Stomach (tissue), 4 donors: Measurements from ENCODE around the gene FTO.

ENCODE experiments used
- POLR2AphosphoS5 ChIP-seq, 3 donors: sonication (generic); formaldehyde crosslinking; IDR thresholded peaks; one replicate each; pipeline ENCODE4 v1.6.1; 2016; ENCODE audit warnings: antibody characterized with exemption in 3 of 3
- TF ChIP-seq, protein P1 (sequence below), 7 experiments: fragments of 450-650 bp in 4 of 7; fragments of 200-600 bp in 3 of 7; sonication (generic) in 3 of 7; IDR thresholded peaks; one replicate each; pipeline ENCODE4 v1.5.1; 2016 to 2019; ENCODE audit warnings: antibody characterized with exemption in 7 of 7, control low read depth in 2 of 7, mild to moderate bottlenecking in 1 of 7

DNA sequence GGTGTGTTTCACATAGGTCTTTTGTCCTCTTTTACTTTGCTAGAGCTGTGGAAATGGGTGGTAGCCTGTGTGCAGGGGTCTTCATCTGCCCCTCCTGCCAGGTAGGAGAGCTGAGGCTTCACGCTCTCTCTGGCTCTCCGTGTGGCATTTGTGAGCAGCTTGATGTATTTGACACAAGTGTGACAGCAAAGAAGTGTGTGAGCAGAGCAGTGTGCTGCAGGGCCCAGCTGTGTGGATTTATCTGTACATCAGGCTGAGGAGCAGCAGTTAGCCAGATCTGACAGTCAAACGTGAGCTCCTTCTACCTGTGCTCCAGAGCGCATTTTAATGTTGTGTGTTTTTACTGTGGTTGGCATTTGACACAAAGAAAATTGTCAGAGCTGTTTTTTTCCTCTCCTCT lies 101.8 kb downstream of the FTO start:
- TF ChIP-seq, protein P1, sequence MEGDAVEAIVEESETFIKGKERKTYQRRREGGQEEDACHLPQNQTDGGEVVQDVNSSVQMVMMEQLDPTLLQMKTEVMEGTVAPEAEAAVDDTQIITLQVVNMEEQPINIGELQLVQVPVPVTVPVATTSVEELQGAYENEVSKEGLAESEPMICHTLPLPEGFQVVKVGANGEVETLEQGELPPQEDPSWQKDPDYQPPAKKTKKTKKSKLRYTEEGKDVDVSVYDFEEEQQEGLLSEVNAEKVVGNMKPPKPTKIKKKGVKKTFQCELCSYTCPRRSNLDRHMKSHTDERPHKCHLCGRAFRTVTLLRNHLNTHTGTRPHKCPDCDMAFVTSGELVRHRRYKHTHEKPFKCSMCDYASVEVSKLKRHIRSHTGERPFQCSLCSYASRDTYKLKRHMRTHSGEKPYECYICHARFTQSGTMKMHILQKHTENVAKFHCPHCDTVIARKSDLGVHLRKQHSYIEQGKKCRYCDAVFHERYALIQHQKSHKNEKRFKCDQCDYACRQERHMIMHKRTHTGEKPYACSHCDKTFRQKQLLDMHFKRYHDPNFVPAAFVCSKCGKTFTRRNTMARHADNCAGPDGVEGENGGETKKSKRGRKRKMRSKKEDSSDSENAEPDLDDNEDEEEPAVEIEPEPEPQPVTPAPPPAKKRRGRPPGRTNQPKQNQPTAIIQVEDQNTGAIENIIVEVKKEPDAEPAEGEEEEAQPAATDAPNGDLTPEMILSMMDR (IDR thresholded peaks at IDR 0.05) = no peak
- TF ChIP-seq POLR2AphosphoS5 (IDR thresholded peaks at IDR 0.05) = no peak
